Measurements from ENCODE around the gene RGS6.

Gene RGS6

DNA sequence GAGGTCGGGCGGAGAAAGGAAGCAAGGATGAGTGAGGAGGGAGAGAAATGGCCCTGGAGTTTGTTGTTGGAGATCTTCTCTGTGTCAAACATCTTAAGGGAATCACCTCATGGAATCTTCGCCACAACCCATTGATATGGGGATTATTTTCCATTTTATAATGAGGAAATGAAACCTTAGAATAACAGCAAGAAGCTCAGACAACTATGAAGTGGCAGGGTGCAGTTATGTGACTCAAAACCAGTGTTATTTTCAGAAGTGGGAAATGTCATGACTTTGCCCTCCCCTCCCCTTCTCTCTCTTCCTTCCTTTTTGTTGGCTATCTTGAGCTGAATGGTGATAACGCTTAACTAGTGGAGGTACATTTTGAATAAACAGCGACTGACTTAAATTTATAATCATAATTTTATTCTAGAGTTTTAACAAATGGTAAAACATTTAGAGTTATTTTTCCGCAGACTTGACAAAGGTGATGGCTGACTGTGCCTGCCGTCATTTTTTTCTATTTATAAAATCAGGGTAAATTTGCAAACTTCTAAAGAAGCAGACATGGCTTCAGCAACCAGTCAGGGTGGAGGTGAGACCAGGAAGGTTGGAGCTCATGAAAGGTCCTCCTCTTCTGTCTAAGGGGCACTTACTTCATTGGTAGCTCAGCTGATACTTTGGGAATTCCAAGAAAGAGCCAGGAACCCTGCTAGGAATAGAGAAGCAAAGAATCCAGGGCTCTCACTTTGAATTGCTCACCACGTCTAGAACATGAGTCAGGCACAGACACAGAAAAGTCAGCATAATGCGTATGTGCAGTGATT, 232.4 kb downstream of the RGS6 start:
- no peak for DNase-seq (ENCODE audit: low spot score)

DNA sequence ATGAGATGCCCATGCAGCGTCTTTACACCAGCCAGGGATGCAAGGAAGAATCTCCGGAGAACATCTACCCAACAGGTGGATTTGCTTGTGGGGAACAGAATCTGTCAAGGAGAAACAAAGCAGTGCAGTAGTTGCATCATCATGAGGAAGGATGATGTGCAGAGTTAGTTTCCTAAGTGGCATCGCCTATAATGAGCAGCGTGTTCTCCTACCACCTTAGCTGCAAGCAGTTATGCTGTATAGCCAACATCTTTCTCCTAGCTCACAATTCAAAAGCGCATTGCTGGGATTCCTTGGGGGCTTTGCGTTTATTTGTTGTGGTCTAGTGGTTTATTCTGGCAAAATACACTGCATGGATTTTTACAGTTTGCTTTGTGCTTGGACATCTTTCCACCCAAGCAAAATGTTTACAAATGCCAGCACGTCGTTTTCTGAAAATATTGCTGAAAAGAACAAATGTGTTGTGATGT, 233.0 kb downstream of the RGS6 start:
- no peak for DNase-seq (ENCODE audit: low spot score)

DNA sequence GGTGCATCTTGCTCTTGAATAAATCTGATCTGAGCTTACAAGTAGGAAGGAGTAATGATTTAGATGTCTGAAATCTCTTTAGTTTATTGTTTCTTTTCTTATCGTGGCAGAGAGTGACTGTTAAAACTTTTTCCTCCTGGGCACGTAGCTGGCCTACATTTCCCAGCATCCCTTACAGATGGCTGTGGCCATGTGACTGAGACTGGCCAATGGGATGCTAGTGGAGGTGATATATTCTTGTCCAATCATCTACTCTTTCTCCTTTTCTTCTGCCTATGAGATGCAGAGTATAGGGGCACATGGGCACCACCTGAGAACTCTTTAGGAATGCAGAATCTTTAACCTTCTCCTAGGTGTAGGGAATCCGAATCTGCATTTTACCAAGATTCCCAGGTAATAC, 237.3 kb downstream of the RGS6 start:
- DNase-seq (ENCODE audit: low spot score) = no peak

DNA sequence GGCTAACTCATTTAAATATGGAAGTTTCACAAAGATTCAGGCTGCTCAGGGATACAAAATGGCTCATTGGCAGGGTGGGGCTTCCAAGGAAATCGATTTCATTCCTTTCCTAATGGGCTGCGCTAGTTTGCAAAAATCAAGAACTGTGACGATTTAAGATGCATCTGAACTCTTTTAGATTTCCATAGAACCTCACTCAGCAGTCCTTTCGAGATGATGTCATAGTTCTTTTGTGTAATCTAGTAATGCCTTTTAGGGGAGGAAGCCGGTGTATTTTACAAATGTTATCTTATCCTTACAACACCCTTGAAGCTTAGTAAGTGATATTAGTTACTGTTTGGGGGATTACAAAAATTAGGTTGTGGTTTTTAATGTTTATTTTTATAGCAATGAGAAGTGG, 239.8 kb downstream of the RGS6 start:
- no peak for DNase-seq (ENCODE audit: low spot score)

DNA sequence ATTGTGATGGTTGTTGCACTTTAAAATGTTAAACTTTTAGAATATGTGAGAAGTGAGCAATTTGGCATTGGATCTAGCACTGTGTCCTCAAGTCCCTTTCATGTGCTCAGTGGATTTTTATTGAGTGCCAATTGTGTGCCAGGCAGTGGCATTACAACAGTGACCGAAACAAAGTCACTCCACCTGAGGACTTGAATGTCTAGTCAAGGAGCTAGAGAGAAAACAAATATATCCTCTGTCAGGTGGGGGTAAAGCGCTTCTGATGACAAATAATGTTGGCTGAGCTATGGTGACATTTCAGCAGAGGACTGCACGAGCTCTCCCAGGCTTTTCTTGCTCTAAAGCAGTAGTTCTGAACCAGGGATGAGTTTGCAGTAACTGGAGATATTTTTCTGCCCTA, 240.4 kb downstream of the RGS6 start:
- DNase-seq (ENCODE audit: low spot score) = no peak

DNA sequence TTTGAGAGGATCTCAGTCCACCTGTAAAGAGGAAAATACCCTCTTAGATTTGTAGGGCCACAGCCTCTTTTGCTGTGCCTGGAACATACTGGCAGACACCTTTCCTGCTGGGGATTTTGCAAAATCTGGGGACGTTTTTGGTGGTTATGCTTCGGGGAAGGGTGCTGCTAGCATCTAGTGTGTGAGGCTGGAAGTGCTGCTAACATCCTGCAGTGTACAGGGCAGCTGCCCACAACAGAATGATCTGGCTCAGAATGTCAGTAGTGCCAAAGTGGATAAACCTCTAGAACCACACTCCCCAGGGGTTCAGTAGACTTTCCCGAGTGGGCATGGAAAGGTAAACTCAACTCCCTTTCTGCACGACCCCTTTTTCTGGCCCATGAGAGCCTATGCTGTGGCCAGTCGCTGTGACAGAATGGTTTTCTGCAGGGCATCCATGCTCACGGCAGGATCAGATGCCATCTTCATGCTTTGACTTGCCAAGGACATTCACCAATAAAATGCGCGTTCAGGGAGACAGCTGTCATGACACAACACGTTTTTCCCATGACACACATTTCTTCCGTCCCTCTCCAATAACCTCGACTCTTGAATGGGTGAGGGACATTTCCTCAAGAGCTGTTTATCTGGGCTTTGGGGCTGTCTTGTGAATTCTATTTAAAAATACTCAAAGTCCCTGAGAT, 240.9 kb downstream of the RGS6 start:
- DNase-seq (ENCODE audit: low spot score) = no peak

GRCh38 chr14:72177251-72177650, 245.0 kb downstream of the RGS6 start:
- DNase-seq (ENCODE audit: low spot score) = no peak

- DNase-seq (ENCODE audit: low spot score) = no peak
These were observed 246.3 kb downstream of the RGS6 start for GRCh38 chr14:72178517-72178916.

DNA sequence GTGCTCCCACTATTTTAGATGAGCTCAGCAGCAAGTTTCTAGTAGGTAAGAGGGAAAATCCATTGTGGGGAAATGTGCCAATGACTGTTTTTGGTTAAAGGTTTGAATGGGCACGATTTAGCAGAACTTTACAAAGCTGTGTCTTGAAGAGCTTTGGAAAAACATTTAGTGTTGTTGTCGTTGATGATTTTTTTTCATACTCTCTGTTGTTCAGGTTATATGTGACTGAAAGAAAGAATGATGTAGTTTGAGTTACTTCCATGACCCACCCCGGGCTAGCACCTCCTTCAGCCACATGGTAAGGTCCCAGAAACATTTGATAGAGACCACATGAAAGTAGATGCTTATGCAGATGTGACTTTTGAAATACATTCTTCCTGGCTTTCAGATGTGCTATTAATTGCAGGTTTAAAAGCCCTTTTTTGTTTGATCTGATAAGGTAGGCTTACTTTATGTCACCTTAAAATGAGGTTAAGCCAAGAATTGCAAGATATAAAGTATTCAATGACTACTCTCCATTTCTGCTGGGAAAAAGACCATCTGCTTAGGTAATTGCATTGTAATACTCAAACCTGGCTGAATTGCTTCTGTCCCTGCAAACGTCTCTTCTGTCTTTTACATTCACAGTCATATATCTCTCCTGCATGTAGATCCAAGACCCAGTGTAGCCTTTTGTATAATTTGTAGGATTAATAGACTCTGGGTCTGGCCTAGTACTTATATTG, 250.6 kb downstream of the RGS6 start:
- DNase-seq (ENCODE audit: low spot score) = no peak

- no peak for DNase-seq (ENCODE audit: low spot score)
These were observed 251.4 kb downstream of the RGS6 start for GRCh38 chr14:72183631-72184030.

DNA sequence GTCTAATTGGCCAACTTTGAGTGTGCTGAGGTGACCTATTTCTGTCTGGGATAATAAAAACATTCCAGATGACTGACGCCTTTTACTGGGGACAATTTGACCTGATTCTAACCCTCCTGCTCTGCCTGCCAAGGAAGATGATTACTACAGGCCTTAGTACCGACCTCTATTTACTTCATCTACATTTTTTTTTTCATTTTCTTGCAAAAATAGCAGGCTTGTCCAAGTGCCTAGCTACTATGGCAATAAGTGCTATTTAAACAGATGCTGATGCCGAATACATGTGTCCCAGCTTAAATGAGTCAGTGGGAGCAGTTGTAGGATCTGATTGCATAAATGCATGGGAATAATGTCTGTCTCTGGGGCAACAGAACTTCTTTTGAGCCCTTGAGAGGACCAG, 254.3 kb downstream of the RGS6 start:
- no peak for DNase-seq (ENCODE audit: low spot score)

GRCh38 chr14:72196237-72197015, 264.2 kb downstream of the RGS6 start:
- DNase-seq (ENCODE audit: low spot score) = no peak

GRCh38 chr14:72201645-72202044, 269.4 kb downstream of the RGS6 start:
- DNase-seq (ENCODE audit: low spot score) = no peak

- no peak for DNase-seq (ENCODE audit: low spot score)
These were observed 281.2 kb downstream of the RGS6 start for GRCh38 chr14:72213424-72213823.

- DNase-seq (ENCODE audit: low spot score) = no peak
These were observed 282.9 kb downstream of the RGS6 start for GRCh38 chr14:72215080-72215479.

GRCh38 chr14:72217135-72217534, 284.9 kb downstream of the RGS6 start:
- DNase-seq (ENCODE audit: low spot score) = no peak

DNA sequence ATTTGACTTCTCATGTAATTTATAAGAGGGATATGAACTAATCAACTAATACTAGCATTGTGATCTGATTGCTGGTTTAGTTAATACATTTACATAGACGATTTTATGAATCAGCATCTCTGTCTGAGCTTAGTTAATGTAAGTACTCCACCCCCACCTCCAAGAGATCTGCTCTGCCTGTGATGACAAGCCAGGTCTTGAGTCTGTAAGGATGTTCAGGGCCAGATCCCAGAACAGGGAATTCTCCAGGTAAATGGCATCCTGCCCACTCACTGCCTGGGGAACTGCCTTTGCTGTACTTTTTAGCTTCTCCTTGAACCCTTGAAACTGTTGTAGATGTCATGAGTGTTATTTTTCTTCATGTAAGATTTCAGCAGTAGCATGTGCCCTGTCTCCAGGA, 289.8 kb downstream of the RGS6 start:
- no peak for DNase-seq (ENCODE audit: low spot score)

GRCh38 chr14:72236629-72237028, 304.4 kb downstream of the RGS6 start:
- DNase-seq (ENCODE audit: low spot score) = no peak

DNA sequence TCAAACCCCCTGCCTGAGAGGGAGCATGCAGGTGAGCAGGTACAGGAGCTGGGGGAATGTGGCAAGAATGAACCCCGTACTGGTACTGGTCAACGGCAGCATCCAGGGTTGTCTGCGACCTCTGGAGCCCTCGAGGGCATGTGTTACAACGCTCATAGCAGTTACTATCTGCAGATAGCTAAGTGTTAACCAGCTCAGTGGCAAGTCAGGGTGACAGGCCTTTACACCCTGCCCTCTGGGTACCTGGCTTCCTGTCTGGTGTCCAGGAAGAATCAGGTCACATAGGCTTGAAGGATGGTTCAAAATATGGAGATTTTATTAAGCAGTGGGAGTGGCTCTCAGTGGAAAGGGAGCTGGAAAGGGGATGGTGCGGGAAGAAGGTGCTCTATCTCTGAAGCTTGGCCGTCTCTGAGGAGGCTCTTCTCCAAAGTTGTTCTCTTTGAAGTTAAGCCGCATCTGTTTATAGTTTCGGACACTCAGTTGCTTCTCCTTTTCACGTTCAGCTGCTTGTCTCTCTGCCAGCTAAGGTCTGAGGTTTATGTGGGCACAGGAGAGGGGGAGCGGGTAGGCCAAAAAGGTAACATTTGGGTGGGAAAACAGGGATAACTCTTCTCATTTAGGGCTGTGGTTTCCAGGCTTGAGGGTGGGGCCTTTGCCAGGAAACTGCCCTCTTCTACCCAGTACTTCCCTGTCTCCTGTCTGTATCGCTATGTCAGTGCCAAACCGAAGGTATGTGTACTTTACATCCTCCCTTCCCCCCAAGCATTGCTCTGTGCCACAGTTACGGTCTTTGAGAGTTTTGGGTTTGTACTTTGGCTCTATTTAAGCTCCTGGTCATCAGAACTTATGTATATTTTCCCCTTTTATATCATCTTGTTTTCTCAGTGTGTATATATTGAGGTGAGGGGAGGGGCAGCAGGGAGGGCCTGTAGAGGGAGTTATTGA, 305.8 kb downstream of the RGS6 start:
- DNase-seq (ENCODE audit: low spot score) = no peak

- no peak for DNase-seq (ENCODE audit: low spot score)
These were observed 311.4 kb downstream of the RGS6 start for GRCh38 chr14:72243309-72244293.
